IgD-negative memory B cell (primary cell): ENCODE data around the gene DDX5. TPM values are rescaled to one million over a fixed set of nuclear protein-coding genes. Genes with fewer than 3 reads are reported as not detected.
"Not testable (repeated sequence)": the region's sequence is repeated elsewhere in the genome, so short reads cannot be mapped to it uniquely, and the experiment has no call there.

Experiments
- H3K27ac Mint-ChIP-seq, 3 donors: one replicate each; pipeline ENCODE4 v1.8.0; 2020 to 2022; ENCODE audit warnings: mild to moderate bottlenecking in 3 of 3, mixed read lengths in 3 of 3, moderate library complexity in 1 of 3
- H3K27me3 Mint-ChIP-seq: one replicate; pipeline ENCODE4 v1.8.0; 2021; ENCODE audit warnings: mixed read lengths
- H3K36me3 Mint-ChIP-seq: one replicate; pipeline ENCODE4 v1.8.0; 2020; ENCODE audit warnings: mild to moderate bottlenecking, mixed read lengths
- H3K4me1 Mint-ChIP-seq, 3 donors: one replicate each; pipeline ENCODE4 v1.8.0; 2020 to 2022; ENCODE audit warnings: mixed read lengths in 3 of 3, mild to moderate bottlenecking in 1 of 3
- H3K4me3 Mint-ChIP-seq, 4 donors: one replicate each; pipeline ENCODE4 v1.8.0; 2020 to 2022; ENCODE audit warnings: mild to moderate bottlenecking in 4 of 4, mixed read lengths in 4 of 4, moderate library complexity in 3 of 4
- H3K9me3 Mint-ChIP-seq, 3 donors: one replicate each; pipeline ENCODE4 v1.8.0; 2020 to 2021; ENCODE audit warnings: mixed read lengths in 3 of 3, mild to moderate bottlenecking in 1 of 3
- polyA plus RNA-seq: library from polyadenylated mRNA; unstranded; fragments of 300-500 nt; fragmentation: Illumina TruSeq; gene quantifications from one replicate; pipeline ENCODE4 v1.2.3, GENCODE V29; 2021

DDX5 gene
- polyA plus RNA-seq, 1 donor from 2014 or later, result 1,084 TPM

DNA sequence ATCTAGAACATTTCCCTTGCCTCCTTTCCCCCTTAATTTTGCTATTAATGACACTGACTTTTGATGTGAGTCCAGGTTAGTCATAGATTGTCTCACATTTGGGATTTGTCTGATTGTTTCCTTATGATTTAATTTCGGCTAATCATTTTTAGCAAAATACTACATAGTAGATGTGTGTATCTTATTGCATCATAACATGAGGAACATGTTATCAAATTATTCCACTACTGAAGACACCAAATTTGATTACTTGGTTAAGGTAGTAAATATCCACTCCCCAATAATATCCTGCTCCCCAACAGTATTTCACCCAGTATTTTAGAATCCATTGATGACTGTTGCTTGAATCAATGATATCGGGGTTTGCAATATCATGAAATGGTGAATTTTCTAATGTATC lies 12.0 kb downstream of the DDX5 start:
- peak overlapping the region in 2 of 3 donors; percentile 35 to 88 for H3K27ac Mint-ChIP-seq
- H3K9me3 Mint-ChIP-seq, result no peaks in the 10 kb centered on the region
- H3K4me1 Mint-ChIP-seq, result peaks cover 24 to 50% (median 35%) of the 10 kb centered on the region in 3 donors
- H3K27me3 Mint-ChIP-seq, result no peaks in the 10 kb centered on the region
- H3K36me3 Mint-ChIP-seq, result no peaks in the 10 kb centered on the region
- H3K4me3 Mint-ChIP-seq, result peak overlapping the region; percentile 29 to 100 (median 92)

DNA sequence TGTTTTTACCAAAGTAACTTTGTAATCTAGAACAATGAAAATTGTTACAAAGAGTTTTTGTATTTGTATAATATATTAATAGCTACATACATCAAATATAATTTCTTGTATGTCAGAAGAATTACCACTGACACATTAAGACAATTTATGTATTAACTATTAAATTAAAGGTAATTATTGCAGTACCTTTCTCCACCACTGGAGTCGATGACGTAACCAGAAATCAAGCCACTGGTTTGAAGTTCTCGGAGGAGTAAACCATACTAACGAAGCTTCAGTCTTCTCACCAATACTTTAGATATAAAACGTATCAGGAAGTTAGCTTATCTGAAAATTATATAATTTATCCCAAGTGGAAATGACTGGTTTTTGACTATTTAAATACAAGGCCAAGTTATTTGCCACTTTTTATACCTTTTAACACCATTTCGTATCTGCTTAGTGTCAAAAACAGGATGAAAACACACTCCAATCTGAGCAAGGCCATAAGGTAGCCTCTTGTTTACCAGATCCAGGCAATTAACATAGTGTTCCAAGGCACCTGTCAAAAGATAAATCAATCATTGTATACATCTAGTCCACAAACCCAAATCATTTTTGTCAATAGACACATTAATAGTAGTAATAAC lies 13.5 kb downstream of the DDX5 start:
- Mint-ChIP-seq H3K27ac (peak overlapping the region in 1 of 3 donors; percentile 81), H3K4me3 (peak overlapping the region in 1 of 4 donors; percentile 88), H3K27me3 (no peaks in the 10 kb centered on the region), H3K9me3 (no peaks in the 10 kb centered on the region), H3K36me3 (peaks cover 3% of the 10 kb centered on the region), H3K4me1 (peaks cover 21 to 36% (median 28%) of the 10 kb centered on the region in 3 donors)

DNA sequence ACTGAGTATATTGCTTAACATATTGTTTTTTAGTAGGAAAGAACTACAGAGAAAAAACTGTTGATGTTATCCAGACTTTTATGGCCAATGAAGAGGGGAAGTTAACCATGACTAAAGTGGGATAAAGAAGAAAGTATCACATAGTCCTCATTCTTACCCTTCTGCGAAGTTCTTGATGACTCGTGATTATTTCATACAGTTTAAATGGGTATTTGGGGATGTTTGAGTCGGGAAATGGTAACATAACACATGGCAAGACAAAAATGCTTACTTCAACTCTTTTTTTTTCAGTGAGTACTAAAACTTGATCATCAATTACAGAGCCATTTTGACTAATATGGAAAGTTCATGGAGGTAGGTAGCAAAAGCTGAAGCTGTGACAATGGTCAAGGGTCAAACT lies 14.1 kb downstream of the DDX5 start:
- Mint-ChIP-seq H3K36me3 (peaks cover 3% of the 10 kb centered on the region), H3K4me1 (peaks cover 21 to 33% (median 26%) of the 10 kb centered on the region in 3 donors), H3K4me3 (no peak overlapping the region)

DNA sequence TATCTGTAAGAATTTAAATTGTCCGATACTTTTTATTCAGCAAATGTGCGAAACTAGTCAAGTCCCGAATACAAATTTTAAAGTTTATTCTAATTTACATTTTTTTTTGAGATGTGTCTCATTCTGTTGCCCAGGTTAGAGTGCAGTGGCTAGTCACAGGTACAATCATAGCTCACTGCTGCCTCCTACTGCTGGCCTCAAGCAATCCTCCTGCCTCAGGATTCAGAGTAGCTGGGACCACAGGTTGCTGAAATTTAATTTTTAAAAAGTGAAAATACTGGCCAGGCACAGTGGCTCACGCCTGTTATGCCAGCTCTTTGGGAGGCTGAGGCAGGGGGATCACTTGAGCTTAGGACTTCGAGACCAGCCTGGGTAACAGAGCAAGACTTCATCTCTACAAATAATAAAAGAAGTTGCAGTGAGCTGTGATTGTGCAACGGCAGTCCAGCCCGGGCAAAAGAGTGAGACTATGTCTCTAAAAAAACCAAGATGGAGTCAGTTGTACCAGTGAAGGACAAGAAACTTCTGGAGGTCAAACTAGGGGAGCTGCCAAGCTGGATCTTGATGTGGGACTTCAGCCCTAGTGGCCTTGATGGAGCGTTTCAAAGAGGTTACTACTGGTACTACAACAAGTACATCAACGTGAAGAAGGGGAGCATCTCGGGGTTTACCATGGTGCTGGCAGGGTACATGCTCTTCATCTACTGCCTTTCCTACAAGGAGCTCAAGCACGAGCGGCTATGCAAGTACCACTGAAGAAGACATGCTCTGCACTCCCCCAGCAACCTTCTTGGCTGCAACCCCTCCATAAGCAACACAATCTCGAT lies 14.8 kb downstream of the DDX5 start:
- H3K4me3 Mint-ChIP-seq, result no peak overlapping the region

More for the DNA sequence above, 14.1 kb downstream of the DDX5 start:
- no peaks in the 10 kb centered on the region for H3K9me3 Mint-ChIP-seq
- no peak overlapping the region for H3K27ac Mint-ChIP-seq
- no peaks in the 10 kb centered on the region for H3K27me3 Mint-ChIP-seq

DNA sequence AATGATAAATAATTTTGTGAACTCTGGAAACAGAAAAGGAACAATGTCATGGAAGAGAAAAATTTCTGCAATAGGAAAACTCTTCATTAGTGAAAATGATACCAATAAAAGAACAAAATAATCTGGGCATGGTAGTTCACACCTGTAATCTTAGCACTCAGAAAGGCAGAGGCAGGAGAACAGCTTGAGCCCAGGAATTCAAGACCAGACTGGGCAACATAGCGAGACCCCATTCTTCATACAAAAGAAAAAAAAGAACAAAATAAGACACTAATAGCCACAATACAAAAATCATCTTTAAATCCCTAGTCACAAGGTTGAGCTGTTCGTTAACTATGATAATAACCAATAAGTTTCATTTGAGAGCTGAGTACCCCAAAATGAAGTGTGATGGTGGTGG lies 17.8 kb downstream of the DDX5 start:
- Mint-ChIP-seq H3K4me1 (peaks cover 0 to 6% (median 5%) of the 10 kb centered on the region in 3 donors), H3K9me3 (no peaks in the 10 kb centered on the region), H3K36me3 (peaks cover 3% of the 10 kb centered on the region), H3K4me3 (no peak overlapping the region), H3K27me3 (no peaks in the 10 kb centered on the region), H3K27ac (no peak overlapping the region)

More for the DNA sequence above, 14.8 kb downstream of the DDX5 start:
- peaks cover 19 to 25% (median 22%) of the 10 kb centered on the region in 3 donors for H3K4me1 Mint-ChIP-seq
- H3K9me3 Mint-ChIP-seq, result no peaks in the 10 kb centered on the region
- H3K36me3 Mint-ChIP-seq, result peaks cover 3% of the 10 kb centered on the region
- no peak overlapping the region for H3K27ac Mint-ChIP-seq
- no peaks in the 10 kb centered on the region for H3K27me3 Mint-ChIP-seq

DNA sequence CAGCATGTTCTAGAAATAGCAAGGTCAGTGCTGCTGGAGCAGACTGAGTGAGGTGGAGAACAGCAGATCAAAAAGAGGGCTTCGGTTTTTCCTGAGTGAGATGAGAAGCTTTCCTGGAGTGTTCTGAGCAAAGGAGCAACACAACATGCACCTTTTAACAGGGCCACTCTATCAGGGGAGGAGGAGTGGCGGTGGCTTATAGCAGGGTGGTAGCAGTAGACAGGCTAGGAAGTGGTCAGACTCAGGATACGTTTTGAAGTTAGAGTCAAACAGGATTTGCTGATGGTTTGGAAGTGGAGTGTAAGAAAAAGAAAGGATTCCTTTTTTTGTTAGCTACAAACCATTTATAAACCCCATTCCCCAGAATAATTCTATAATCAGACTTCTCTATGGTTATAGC lies 21.7 kb downstream of the DDX5 start:
- Mint-ChIP-seq H3K27ac (no peak overlapping the region), H3K9me3 (no peaks in the 10 kb centered on the region), H3K36me3 (peaks cover 5% of the 10 kb centered on the region), H3K4me3 (no peak overlapping the region), H3K4me1 (peaks cover 0 to 2% (median 1%) of the 10 kb centered on the region in 3 donors), H3K27me3 (no peaks in the 10 kb centered on the region)

DNA sequence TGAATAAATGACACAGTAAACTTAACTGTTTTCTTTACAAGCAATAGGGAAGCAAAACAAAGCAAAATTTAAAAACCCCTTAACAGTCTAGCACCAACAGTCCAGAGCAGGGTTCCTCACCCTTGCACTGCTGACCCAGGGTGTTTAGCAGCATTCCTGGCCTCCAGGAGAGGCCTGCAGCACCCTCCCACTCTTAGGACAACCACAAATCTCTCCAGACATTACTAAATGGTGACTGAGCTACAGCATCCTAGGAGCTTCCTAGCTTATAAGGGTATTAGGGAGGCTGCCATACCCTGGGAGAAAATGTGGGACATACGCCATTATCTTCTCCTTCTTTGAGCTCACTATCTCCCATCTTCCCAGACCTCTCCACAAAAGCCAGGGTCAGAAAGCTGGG lies 25.1 kb downstream of the DDX5 start:
- H3K36me3 Mint-ChIP-seq, result peaks cover 2% of the 10 kb centered on the region
- H3K4me1 Mint-ChIP-seq, result peaks cover 0 to 2% (median 1%) of the 10 kb centered on the region in 3 donors
- H3K4me3 Mint-ChIP-seq, result no peak overlapping the region
- no peaks in the 10 kb centered on the region for H3K9me3 Mint-ChIP-seq
- H3K27me3 Mint-ChIP-seq, result no peaks in the 10 kb centered on the region
- no peak overlapping the region for H3K27ac Mint-ChIP-seq

DNA sequence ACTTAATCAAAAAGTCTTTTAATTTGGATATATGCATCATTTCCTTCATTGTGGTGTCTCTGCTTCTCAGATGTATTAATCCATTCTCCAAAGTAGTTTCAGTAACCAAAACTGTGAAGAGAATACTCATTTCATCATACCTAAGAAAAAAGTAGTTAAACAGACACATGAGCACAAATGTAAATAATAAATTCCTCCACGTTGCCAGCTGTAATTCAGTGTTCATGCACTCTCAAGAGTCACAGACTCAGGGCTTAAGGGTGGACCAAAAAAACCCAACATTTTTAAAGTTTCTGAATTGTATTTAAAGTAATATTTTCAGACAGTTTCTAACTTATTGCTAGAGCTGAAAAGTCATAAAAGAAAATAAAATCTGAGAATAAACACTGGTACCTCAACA lies 28.2 kb downstream of the DDX5 start:
- no peaks in the 10 kb centered on the region for H3K27me3 Mint-ChIP-seq
- peaks cover 0 to 5% (median 4%) of the 10 kb centered on the region in 3 donors for H3K4me1 Mint-ChIP-seq
- H3K36me3 Mint-ChIP-seq, result peaks cover 2% of the 10 kb centered on the region
- no peaks in the 10 kb centered on the region for H3K9me3 Mint-ChIP-seq
- no peak overlapping the region for H3K27ac Mint-ChIP-seq
- H3K4me3 Mint-ChIP-seq, result no peak overlapping the region

DNA sequence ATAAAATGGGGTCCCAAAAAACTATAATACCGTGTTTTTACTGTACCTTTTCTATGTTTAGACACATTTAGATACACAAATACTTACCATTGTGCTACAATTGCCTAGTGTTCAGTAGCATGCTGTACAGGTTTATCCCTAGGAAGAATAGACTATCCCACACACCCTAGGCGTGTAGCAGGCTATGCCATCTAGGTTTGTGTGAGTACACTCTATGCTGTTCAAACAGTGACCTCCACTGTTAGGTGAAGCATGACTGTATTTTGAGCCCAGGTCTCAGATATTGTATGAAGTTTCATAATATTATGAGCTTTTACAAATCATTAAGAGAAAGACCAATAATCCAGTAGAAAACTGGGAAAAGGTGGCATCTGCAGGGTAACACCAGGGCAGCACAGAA lies 33.5 kb downstream of the DDX5 start:
- H3K27ac Mint-ChIP-seq, result no peak overlapping the region
- H3K4me1 Mint-ChIP-seq, result peaks cover 0 to 4% (median 3%) of the 10 kb centered on the region in 3 donors
- H3K9me3 Mint-ChIP-seq, result no peaks in the 10 kb centered on the region
- no peak overlapping the region for H3K4me3 Mint-ChIP-seq
- H3K27me3 Mint-ChIP-seq, result no peaks in the 10 kb centered on the region
- peaks cover 2% of the 10 kb centered on the region for H3K36me3 Mint-ChIP-seq

DNA sequence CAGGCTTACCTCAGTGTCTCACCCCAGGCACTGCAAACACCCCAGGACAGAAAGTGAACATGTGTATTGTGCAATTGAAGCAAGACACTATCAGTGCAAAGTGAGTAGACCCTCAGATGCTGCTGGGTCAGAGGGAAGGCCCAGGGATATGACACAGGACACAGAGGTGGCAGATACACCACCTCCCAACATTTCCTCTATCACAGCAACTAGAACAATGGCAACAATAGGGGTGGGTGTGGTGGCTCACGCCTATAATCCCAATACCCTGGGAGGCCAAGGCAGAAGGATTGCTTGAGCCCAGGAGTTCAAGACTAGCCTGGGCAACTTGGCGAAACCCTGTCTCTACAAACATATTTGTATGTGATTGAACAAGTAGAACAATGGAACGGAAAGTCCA lies 34.6 kb downstream of the DDX5 start:
- Mint-ChIP-seq H3K36me3 (peaks cover 4% of the 10 kb centered on the region), H3K4me3 (no peak overlapping the region), H3K27me3 (no peaks in the 10 kb centered on the region), H3K4me1 (peaks cover 0 to 4% (median 3%) of the 10 kb centered on the region in 3 donors), H3K9me3 (no peaks in the 10 kb centered on the region), H3K27ac (peak overlapping the region in 1 of 3 donors; percentile 50)

DNA sequence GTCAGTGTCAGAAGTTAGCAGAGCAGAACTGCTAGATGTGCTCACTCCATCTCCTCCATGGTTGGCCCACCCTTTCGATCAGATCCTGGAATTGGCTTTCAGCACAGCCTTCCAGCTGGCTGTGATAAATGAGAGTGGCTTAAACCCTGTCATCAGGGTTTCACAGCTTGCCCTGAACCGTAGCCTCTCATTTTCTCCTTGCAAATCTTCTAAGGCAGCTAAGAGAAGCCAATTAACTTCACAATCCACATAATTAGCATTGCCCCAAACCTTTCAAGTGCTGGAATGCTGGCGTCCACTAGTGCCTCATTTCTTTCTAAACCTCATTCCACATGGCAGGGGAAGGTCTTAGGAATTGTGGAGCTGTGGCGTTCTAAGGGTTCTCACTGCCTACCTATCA lies 35.5 kb downstream of the DDX5 start:
- no peaks in the 10 kb centered on the region for H3K9me3 Mint-ChIP-seq
- peaks cover 0 to 4% (median 2%) of the 10 kb centered on the region in 3 donors for H3K4me1 Mint-ChIP-seq
- no peak overlapping the region for H3K4me3 Mint-ChIP-seq
- H3K27me3 Mint-ChIP-seq, result no peaks in the 10 kb centered on the region
- peak overlapping the region in 1 of 3 donors; percentile 47 for H3K27ac Mint-ChIP-seq
- peaks cover 6% of the 10 kb centered on the region for H3K36me3 Mint-ChIP-seq

DNA sequence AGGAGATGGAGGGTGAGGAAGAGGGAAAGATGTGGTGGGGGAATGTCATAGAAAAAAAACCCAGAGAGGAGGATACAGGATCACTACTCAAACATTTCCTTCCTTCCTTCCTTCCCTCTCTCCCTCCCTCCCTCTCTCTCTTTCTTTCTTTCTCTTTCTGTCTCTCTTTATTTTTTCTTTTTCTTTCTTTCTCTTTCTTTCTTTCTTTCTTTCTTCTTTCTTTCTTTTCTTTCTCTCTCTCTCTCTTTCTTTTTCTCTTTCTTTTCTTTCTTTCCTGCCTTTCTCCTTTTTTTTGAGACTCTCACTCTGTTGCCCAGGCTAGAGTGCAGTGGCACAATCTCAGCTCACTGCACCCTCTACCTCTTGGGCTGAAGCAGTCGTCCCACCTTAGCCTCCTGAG lies 39.3 kb downstream of the DDX5 start:
- H3K4me1 Mint-ChIP-seq, H3K36me3 Mint-ChIP-seq, H3K9me3 Mint-ChIP-seq, H3K27ac Mint-ChIP-seq, H3K4me3 Mint-ChIP-seq, H3K27me3 Mint-ChIP-seq: not testable (repeated sequence)

DNA sequence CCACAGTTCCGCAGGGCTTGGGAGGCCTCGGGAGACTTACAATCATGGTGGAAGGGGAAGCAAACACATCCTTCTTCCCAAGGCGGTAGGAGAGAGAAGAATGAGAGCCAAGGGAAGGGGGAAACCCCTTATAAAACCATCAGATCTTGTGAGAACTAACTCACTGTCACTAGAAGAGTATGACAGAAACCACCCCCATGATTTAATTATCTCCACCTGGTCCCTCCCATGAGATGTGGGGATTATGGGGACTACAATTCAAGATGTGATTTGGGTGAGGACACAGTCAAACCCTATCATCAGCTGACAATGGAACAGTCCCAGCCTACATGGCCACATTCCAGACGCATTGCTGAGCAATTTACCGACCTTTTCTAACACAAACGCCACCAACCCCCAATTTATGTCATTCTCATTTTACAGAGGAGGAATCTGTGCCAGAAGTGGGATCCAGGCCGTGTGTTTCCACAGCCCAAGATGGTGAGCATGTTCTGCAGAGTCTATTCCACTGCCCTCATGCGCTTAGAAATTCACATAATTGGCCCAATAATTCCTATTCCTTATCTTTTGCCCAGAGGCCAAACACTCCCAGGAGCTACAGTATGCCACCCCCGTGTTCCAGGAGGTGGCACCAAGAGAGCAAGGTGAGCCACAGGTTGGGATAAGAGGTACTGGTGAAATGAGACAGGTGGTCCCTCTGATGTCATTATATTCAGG lies 39.9 kb downstream of the DDX5 start:
- no peak overlapping the region for H3K4me3 Mint-ChIP-seq

DNA sequence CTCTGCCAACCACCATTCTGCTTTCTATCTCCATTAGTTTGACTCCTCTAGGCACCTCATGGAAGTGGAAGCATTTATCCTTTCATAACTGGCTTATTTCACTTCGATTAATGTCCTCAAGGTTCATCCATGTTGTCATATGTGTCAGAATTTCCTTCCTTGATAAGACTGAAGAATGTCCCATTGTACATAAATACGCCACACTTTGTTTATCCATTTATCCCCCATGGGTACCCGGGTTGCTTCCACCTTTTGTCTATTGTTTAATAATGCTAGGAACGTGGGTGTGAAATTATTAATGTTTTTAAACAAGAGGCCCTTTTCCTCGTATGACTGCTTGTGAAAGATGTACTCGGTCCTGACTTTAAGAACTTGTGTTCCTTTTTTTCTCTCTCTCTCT lies 44.3 kb downstream of the DDX5 start:
- Mint-ChIP-seq H3K27ac (no peak overlapping the region), H3K9me3 (no peaks in the 10 kb centered on the region), H3K27me3 (no peaks in the 10 kb centered on the region), H3K36me3 (peaks cover 4% of the 10 kb centered on the region), H3K4me1 (peaks cover 14 to 16% (median 15%) of the 10 kb centered on the region in 3 donors), H3K4me3 (no peak overlapping the region)

More for the DNA sequence above, 39.9 kb downstream of the DDX5 start:
- no peak overlapping the region for H3K27ac Mint-ChIP-seq
- H3K4me1 Mint-ChIP-seq, result peaks cover 0 to 1% (median 0%) of the 10 kb centered on the region in 3 donors
- peaks cover 4% of the 10 kb centered on the region for H3K36me3 Mint-ChIP-seq
- no peaks in the 10 kb centered on the region for H3K9me3 Mint-ChIP-seq
- H3K27me3 Mint-ChIP-seq, result no peaks in the 10 kb centered on the region

DNA sequence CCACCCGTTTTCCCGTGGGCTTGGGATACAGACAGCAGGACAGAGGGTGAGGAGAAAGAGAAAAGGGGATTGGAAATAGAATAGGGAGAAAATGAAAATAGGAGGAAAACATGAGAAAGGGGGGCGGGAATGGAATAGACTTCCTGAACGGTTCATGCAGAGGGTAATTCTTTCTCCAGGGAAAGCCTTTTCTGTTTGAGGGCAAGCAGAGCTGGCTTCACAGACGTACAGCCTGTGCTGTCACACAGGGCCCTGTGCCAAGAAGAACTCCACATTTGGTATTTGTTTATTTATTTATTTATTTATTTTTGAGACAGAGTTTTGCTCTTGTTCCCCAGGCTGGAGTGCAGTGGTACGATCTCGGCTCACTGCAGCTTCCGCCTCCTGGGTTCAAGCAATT lies 45.1 kb downstream of the DDX5 start:
- peaks cover 18 to 23% (median 21%) of the 10 kb centered on the region in 3 donors for H3K4me1 Mint-ChIP-seq
- no peaks in the 10 kb centered on the region for H3K36me3 Mint-ChIP-seq
- no peak overlapping the region for H3K4me3 Mint-ChIP-seq
- no peak overlapping the region for H3K27ac Mint-ChIP-seq
- no peaks in the 10 kb centered on the region for H3K9me3 Mint-ChIP-seq
- H3K27me3 Mint-ChIP-seq, result no peaks in the 10 kb centered on the region
